Thoracic aorta (tissue), 2 donors: ENCODE measurements around the gene IFI30. TPM values are rescaled to one million over a fixed set of nuclear protein-coding genes. Genes with fewer than 3 reads are reported as not detected.

Experiments
- ATAC-seq: fragments of 150-250 bp; one replicate; pipeline ENCODE4 v1.8.0; 2017; ENCODE audit warnings: low read depth; ENCODE audit not compliant: insufficient number of reproducible peaks, low FRiP score
- DNase-seq: peaks from one replicate; pipeline ENCODE4 v3.0.0-alpha.2; 2020; ENCODE audit warnings: low spot score
- H3K27ac ChIP-seq, 2 donors: fragments of 200-600 bp; sonication (generic); 1 replicate in 1 of 2; 2 replicates in 1 of 2; pipeline ENCODE4 v1.5.1; 2016; ENCODE audit warnings: mild to moderate bottlenecking in 2 of 2, moderate library complexity in 2 of 2
- H3K27me3 ChIP-seq: fragments of 200-600 bp; sonication (generic); replicated peaks from 2 replicates; pipeline ENCODE4 v1.6.0; 2016; ENCODE audit warnings: mild to moderate bottlenecking; ENCODE audit not compliant: insufficient read depth
- H3K36me3 ChIP-seq: fragments of 200-600 bp; sonication (generic); one replicate; pipeline ENCODE4 v1.5.1; 2016
- H3K4me1 ChIP-seq, 2 donors: fragments of 200-600 bp; sonication (generic); 1 replicate in 1 of 2; 2 replicates in 1 of 2; pipeline versions ENCODE4 v1.5.1 to v1.6.0; 2016; ENCODE audit warnings: low read depth in 2 of 2, mild to moderate bottlenecking in 1 of 2; ENCODE audit not compliant: control insufficient read depth in 1 of 2
- H3K4me3 ChIP-seq: fragments of 200-600 bp; sonication (generic); 2 replicates; pipeline ENCODE4 v1.5.1; 2016; ENCODE audit warnings: mild to moderate bottlenecking
- H3K9me3 ChIP-seq: fragments of 200-600 bp; sonication (generic); 2 replicates; pipeline ENCODE4 v1.5.1; 2016
- CTCF ChIP-seq: fragments of 200-600 bp; sonication (generic); IDR thresholded peaks from one replicate; pipeline ENCODE4 v1.5.1; 2019; ENCODE audit warnings: antibody characterized with exemption
- total RNA-seq, 2 donors: library from RNA; depleted of rRNA; stranded (reverse); fragments of >200 nt; gene quantifications; one replicate each; pipeline versions ENCODE4 v1.1.0 to v1.2.3, GENCODE V29; 2016

The IFI30 gene
- total RNA-seq, 2 donors from 2014 or later = 59.4 to 72.3 TPM

GRCh38 chr19:18144906-18145305, 28.7 kb upstream of the IFI30 start:
- H3K4me1 ChIP-seq = no peaks in the 10 kb centered on the region
- no peak overlapping the region for H3K4me3 ChIP-seq
- H3K36me3 ChIP-seq = peaks cover 55% of the 10 kb centered on the region
- no peaks in the 10 kb centered on the region for H3K27me3 ChIP-seq
- no peak overlapping the region for H3K27ac ChIP-seq
- ATAC-seq (no peak), DNase-seq (no peak)
- no peaks in the 10 kb centered on the region for H3K9me3 ChIP-seq
- TF ChIP-seq CTCF = no peak

DNA sequence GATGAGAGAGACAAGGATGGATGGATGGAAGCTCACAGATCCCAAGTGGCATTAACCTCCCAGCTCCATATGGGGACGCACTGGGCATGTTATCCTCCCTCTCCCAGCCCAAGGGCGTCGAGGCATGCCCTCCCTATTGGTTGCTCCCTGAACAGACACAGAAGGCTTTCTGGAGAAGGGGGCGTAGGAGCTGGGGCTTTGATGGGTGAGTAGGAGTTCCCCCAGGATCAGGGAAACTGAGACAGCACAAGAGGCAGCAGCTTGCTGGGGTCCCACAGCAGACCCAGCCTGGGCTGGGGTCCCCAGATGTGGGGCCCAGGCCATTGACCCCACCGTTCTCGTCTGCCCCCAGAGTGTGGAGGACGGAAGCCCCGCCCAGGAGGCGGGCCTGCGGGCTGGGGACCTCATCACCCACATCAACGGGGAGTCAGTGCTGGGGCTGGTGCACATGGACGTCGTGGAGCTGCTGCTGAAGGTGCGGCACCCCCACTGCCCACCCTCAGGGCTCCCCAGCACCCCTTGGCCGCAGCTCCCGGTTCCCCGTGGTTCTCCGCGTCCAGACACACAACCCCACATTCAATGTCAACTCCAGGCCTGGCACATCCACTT, 28.1 kb upstream of the IFI30 start:
- Histone ChIP-seq H3K36me3 (peaks cover 53% of the 10 kb centered on the region), H3K27ac (no peak overlapping the region), H3K27me3 (no peaks in the 10 kb centered on the region), H3K4me3 (no peak overlapping the region), H3K9me3 (no peaks in the 10 kb centered on the region), H3K4me1 (no peaks in the 10 kb centered on the region)
- TF ChIP-seq CTCF = no peak
- DNase-seq = no peak
- ATAC-seq = no peak

- Histone ChIP-seq H3K9me3 (no peaks in the 10 kb centered on the region), H3K27me3 (no peaks in the 10 kb centered on the region), H3K4me1 (peaks cover 0 to 7% of the 10 kb centered on the region in 2 donors), H3K4me3 (no peak overlapping the region), H3K36me3 (peaks cover 38% of the 10 kb centered on the region), H3K27ac (no peak overlapping the region)
- ATAC-seq (no peak), DNase-seq (no peak)
- no peak for TF ChIP-seq CTCF
Observed at GRCh38 chr19:18147396-18147795, 26.2 kb upstream of the IFI30 start.

DNA sequence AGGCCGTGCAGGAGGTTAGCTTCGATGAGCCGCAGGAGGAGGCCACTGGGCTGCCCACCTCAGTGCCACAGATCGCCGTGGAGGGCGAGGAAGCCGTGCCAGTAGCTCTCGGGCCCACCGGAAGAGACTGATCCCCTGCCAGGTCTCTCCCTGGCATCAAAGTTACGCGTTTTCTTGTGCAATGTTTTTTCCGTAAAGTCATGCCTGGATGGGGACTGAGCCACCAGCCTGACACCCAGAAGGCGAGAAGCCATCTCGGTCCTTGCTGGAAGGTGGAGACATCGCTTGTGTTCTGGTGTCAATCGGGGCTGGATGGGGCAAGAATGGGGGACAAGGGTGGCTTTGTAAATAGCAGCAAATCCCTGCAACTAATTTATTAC, 24.0 kb upstream of the IFI30 start:
- DNase-seq = no peak
- Histone ChIP-seq H3K36me3 (peaks cover 23% of the 10 kb centered on the region), H3K4me1 (peaks cover 11 to 20% of the 10 kb centered on the region in 2 donors), H3K4me3 (no peak overlapping the region), H3K9me3 (no peaks in the 10 kb centered on the region), H3K27ac (no peak overlapping the region), H3K27me3 (no peaks in the 10 kb centered on the region)
- no peak for TF ChIP-seq CTCF
- no peak for ATAC-seq

DNA sequence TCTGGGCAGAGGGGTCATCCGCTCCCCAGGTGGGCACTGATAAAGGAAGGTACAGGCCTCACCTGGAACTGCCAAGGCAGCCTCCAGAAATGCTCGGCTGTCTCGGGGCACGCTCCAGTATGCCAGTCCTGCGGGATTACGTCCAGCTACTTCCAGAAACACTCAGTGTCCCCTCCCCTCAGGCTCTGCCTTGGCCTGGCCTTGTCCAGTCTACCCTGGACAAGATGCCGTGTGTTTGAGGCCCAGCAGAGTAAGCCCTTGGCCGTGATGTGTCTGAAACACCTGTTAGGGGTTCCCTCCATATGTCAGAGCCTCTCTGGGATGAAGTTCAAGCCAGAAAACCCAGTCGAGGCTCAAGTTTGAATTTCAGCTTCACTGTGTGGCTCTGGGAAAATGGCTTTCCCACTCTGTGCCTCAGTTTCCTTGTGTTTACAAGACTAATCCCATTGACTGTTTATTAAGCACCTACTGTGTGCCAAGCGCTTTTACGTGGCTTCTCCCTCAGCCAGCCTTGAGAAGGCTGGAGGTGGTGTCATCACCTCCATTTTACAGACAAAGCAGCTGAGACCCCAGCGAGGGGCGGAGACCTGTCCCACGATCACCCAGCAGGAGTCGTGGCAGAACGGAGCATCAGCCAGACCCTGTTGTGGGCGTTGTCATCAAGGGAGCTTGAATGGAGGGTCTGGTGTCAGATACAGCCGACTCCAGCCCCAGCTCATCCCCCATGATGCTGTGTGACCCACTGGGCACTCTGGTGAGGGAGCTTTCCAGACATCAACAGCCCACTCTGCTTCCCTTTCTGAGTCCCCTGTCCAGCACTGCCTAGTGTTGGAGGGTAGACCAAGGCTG, 22.6 kb upstream of the IFI30 start:
- ATAC-seq = no peak

More for the DNA sequence above, 22.6 kb upstream of the IFI30 start:
- Histone ChIP-seq H3K27me3 (no peaks in the 10 kb centered on the region), H3K4me1 (peaks cover 11 to 24% of the 10 kb centered on the region in 2 donors), H3K27ac (peak overlapping the region in 1 of 2 donors; percentile 90), H3K9me3 (no peaks in the 10 kb centered on the region), H3K4me3 (no peak overlapping the region), H3K36me3 (peaks cover 10% of the 10 kb centered on the region)
- no peak for TF ChIP-seq CTCF
- DNase-seq = no peak
